H1 (cell line): ENCODE results near the gene RIPOR2. TPM values are rescaled to one million over a fixed set of nuclear protein-coding genes. Genes with fewer than 3 reads are reported as not detected.

Experiments
- CTCF ChIA-PET: fragments of 300-600 bp; sonication (Branson Sonifier 250); formaldehyde crosslinking; loops from one replicate; lab custom pipeline; 2021; ENCODE audit not compliant: partially characterized antibody; lab: Charles Lee
- POLR2A ChIA-PET: fragments of 300-600 bp; sonication (Branson Sonifier 250); formaldehyde crosslinking; loops from one replicate; lab custom pipeline; 2021; ENCODE audit warnings: inconsistent platforms; ENCODE audit not compliant: partially characterized antibody; lab: Charles Lee
- DNase-seq, 2 experiments: peaks; one replicate each; pipeline versions ENCODE4 v3.0.0 to v3.0.0-alpha.2; 2010 to 2022; ENCODE audit warnings: low spot score in 2 of 2, low read depth in 1 of 2, mixed read lengths in 1 of 2
- FAIRE-seq: peaks from 2 replicates; lab custom pipeline; 2011; peaks lifted over from hg19 to GRCh38; lab: Jason Lieb, UNC
- H2AFZ ChIP-seq: 2 replicates; pipeline ENCODE4 v1.8.1; 2012; ENCODE audit warnings: low read length, inconsistent platforms
- H2AK5ac ChIP-seq: 2 replicates; pipeline ENCODE4 v1.6.1; 2013; ENCODE audit warnings: low read depth, low read length
- H2BK120ac ChIP-seq: replicated peaks from 2 replicates; pipeline ENCODE3; 2013; ENCODE audit warnings: low read depth, low read length, inconsistent platforms
- H2BK12ac ChIP-seq: 2 replicates; pipeline ENCODE4 v1.6.1; 2013; ENCODE audit warnings: low read depth, low read length
- H2BK15ac ChIP-seq: 2 replicates; pipeline ENCODE4 v1.6.1; 2013; ENCODE audit warnings: low read length
- H2BK20ac ChIP-seq: 2 replicates; pipeline ENCODE4 v1.6.1; 2013; ENCODE audit warnings: low read length
- H2BK5ac ChIP-seq: 2 replicates; pipeline ENCODE4 v1.6.1; 2013; ENCODE audit warnings: low read depth, low read length
- H3K14ac ChIP-seq: 2 replicates; pipeline ENCODE4 v1.6.1; 2013; ENCODE audit warnings: inconsistent platforms; ENCODE audit not compliant: insufficient read length
- H3K18ac ChIP-seq: 2 replicates; pipeline ENCODE4 v1.6.1; 2013; ENCODE audit warnings: low read length; ENCODE audit errors: extremely low read depth
- H3K23ac ChIP-seq: 2 replicates; pipeline ENCODE4 v1.6.1; 2013; ENCODE audit warnings: inconsistent platforms; ENCODE audit not compliant: insufficient read length
- H3K23me2 ChIP-seq: 2 replicates; pipeline ENCODE4 v1.6.1; 2013; ENCODE audit warnings: low read depth, low read length
- H3K27ac ChIP-seq: 2 replicates; pipeline ENCODE4 v1.6.1; 2011; ENCODE audit warnings: low read depth, low read length, inconsistent platforms
- H3K27me3 ChIP-seq, 4 experiments: replicated peaks in 1 of 4; 1 replicate in 1 of 4; 2 replicates in 3 of 4; pipeline versions ENCODE4 v1.6.1 to v1.8.1; 2011 to 2013; ENCODE audit warnings: low read length in 3 of 4, mild to moderate bottlenecking in 3 of 4, inconsistent platforms in 2 of 4, mixed read lengths in 2 of 4, moderate library complexity in 1 of 4; ENCODE audit not compliant: control insufficient read depth in 3 of 4, insufficient read depth in 3 of 4; ENCODE audit errors: extremely low read depth in 1 of 4
- H3K36me3 ChIP-seq, 4 experiments: 2 replicates each; pipeline versions ENCODE4 v1.6.1 to v1.8.1; 2011 to 2013; ENCODE audit warnings: mild to moderate bottlenecking in 4 of 4, low read length in 3 of 4, moderate library complexity in 2 of 4, control low read depth in 1 of 4, inconsistent platforms in 1 of 4; ENCODE audit not compliant: insufficient read depth in 4 of 4, control insufficient read depth in 2 of 4
- H3K4ac ChIP-seq: replicated peaks from 2 replicates; pipeline ENCODE3; 2013; ENCODE audit warnings: low read length, low read depth, mixed read lengths, inconsistent platforms; ENCODE audit not compliant: insufficient read length
- H3K4me1 ChIP-seq, 4 experiments: replicated peaks in 1 of 4; 1 replicate in 1 of 4; 2 replicates in 3 of 4; pipeline versions ENCODE4 v1.6.1 to v1.8.1; 2011 to 2013; ENCODE audit warnings: low read length in 3 of 4, inconsistent platforms in 2 of 4, mixed read lengths in 1 of 4; ENCODE audit not compliant: insufficient read depth in 4 of 4, control insufficient read depth in 3 of 4
- H3K4me2 ChIP-seq, 2 experiments: 2 replicates each; pipeline versions ENCODE4 v1.6.1 to v1.8.1; 2011 to 2013; ENCODE audit warnings: low read depth in 2 of 2, low read length in 2 of 2, control low read depth in 1 of 2, inconsistent platforms in 1 of 2, mild to moderate bottlenecking in 1 of 2; ENCODE audit not compliant: insufficient read depth in 1 of 2
- H3K4me3 ChIP-seq, 4 experiments: fragments of 200-600, 300-600 bp in 1 of 4; sonication (generic), shearing (Covaris generic), sonication (Bioruptor Twin) in 1 of 4; 2 replicates each; pipeline versions ENCODE4 v1.5.1 to v1.8.1; 2011 to 2016; ENCODE audit warnings: low read length in 4 of 4, low read depth in 3 of 4, control low read depth in 2 of 4, inconsistent platforms in 2 of 4, mild to moderate bottlenecking in 2 of 4, mixed read lengths in 1 of 4, moderate library complexity in 1 of 4; ENCODE audit not compliant: insufficient read depth in 2 of 4; ENCODE audit errors: extremely low read depth in 1 of 4
- H3K56ac ChIP-seq: replicated peaks from 2 replicates; pipeline ENCODE3; 2013; ENCODE audit warnings: low read depth, mild to moderate bottlenecking, mixed read lengths, low read length, inconsistent platforms; ENCODE audit not compliant: insufficient read length
- H3K79me1 ChIP-seq: 2 replicates; pipeline ENCODE4 v1.6.1; 2013; ENCODE audit warnings: low read depth, low read length, control low read depth
- H3K79me2 ChIP-seq, 2 experiments: 2 replicates each; pipeline versions ENCODE4 v1.6.1 to v1.8.1; 2012 to 2013; ENCODE audit warnings: low read length in 2 of 2, mild to moderate bottlenecking in 2 of 2, inconsistent platforms in 1 of 2; ENCODE audit not compliant: insufficient read depth in 2 of 2, control insufficient read depth in 1 of 2
- H3K9ac ChIP-seq, 4 experiments: replicated peaks in 1 of 4; 1 replicate in 1 of 4; 2 replicates in 3 of 4; pipeline versions ENCODE4 v1.6.1 to v1.8.1; 2011 to 2013; ENCODE audit warnings: low read depth in 3 of 4, low read length in 3 of 4, control low read depth in 2 of 4, mild to moderate bottlenecking in 2 of 4, moderate library complexity in 2 of 4, inconsistent platforms in 1 of 4; ENCODE audit errors: extremely low read depth in 1 of 4
- H3K9me3 ChIP-seq, 2 experiments: 2 replicates each; pipeline versions ENCODE4 v1.6.1 to v1.8.1; 2012 to 2013; ENCODE audit warnings: mild to moderate bottlenecking in 2 of 2, moderate library complexity in 2 of 2, control low read depth in 1 of 2, inconsistent platforms in 1 of 2, low read depth in 1 of 2, low read length in 1 of 2, mixed read lengths in 1 of 2; ENCODE audit not compliant: insufficient read depth in 2 of 2
- H4K20me1 ChIP-seq, 2 experiments: replicated peaks in 1 of 2; 2 replicates each; pipeline versions ENCODE3 to v1.8.1; 2011 to 2013; ENCODE audit warnings: inconsistent platforms in 2 of 2, low read length in 2 of 2, mild to moderate bottlenecking in 1 of 2; ENCODE audit not compliant: insufficient read depth in 2 of 2, control insufficient read depth in 1 of 2
- H4K5ac ChIP-seq: 2 replicates; pipeline ENCODE4 v1.6.1; 2013; ENCODE audit warnings: low read length, low read depth, mixed read lengths, inconsistent platforms; ENCODE audit not compliant: insufficient read length
- H4K8ac ChIP-seq: 2 replicates; pipeline ENCODE4 v1.8.0; 2013; ENCODE audit warnings: mild to moderate bottlenecking, moderate library complexity, low read length, inconsistent platforms; ENCODE audit not compliant: insufficient read depth; ENCODE audit errors: extremely low read depth
- H4K91ac ChIP-seq: replicated peaks from 2 replicates; pipeline ENCODE3; 2013; ENCODE audit warnings: low read length, mixed read lengths, inconsistent platforms; ENCODE audit not compliant: insufficient read length
- HDAC2 ChIP-seq, 2 experiments: fragments of 300-600 bp in 1 of 2; sonication (generic) in 1 of 2; IDR thresholded peaks; 2 replicates each; pipeline ENCODE4 v1.6.1; 2011 to 2012; ENCODE audit warnings: low read depth in 2 of 2, low read length in 2 of 2, mild to moderate bottlenecking in 2 of 2, moderate library complexity in 2 of 2, borderline replicate concordance in 1 of 2, inconsistent platforms in 1 of 2
- RNF2 ChIP-seq: fragments of 200-900, 300-1000 bp; sonication (generic); IDR thresholded peaks from 2 replicates; pipeline ENCODE4 v1.7.1; 2016; ENCODE audit warnings: borderline replicate concordance, low read depth, mild to moderate bottlenecking, antibody characterized with exemption, low read length; ENCODE audit not compliant: poor library complexity, severe bottlenecking; ENCODE audit errors: missing control alignments
- SIRT6 ChIP-seq: IDR thresholded peaks from one replicate; pipeline ENCODE4 v1.7.1; 2012; ENCODE audit warnings: low read length, inconsistent platforms
- SP1 ChIP-seq: IDR thresholded peaks from 2 replicates; pipeline ENCODE4 v1.6.1; 2011; ENCODE audit warnings: low read depth, low read length
- WGBS, 2 experiments: shearing (Covaris generic) in 1 of 2; methylation state at CpG; one replicate each; pipeline versions ENCODE4 v1.1.6 to v1.1.7; 2013 to 2015; ENCODE audit warnings: low lambda C conversion rate in 2 of 2, mixed read lengths in 2 of 2, inconsistent platforms in 1 of 2, low coverage in 1 of 2, missing lambda C conversion rate in 1 of 2; ENCODE audit not compliant: insufficient replicate concordance in 2 of 2, insufficient coverage in 1 of 2, insufficient read length in 1 of 2; ENCODE audit errors: extremely low coverage in 1 of 2, missing lambda C conversion rate in 1 of 2; 5-methylcytosine and 5-hydroxymethylcytosine counted together
- polyA plus RNA-seq, 7 experiments: library from polyadenylated mRNA; depleted of rRNA in 3 of 7; stranded (reverse) in 5 of 7; unstranded in 2 of 7; fragments of >200 nt in 5 of 7; fragments of 200-250 nt in 2 of 7; gene quantifications; 1 replicate in 5 of 7; 2 replicates in 1 of 7; 4 replicates in 1 of 7; pipeline versions ENCODE4 v1.2.1 to v1.2.3, GENCODE V29; 2011 to 2013; ENCODE audit warnings: missing spikeins in 2 of 7, mixed read lengths in 2 of 7
- total RNA-seq: library from RNA; stranded (reverse); fragmentation: NEBNext Ultra II Directional; extraction: Animal tissue kit (Norgen Biotek cat#: 25700); gene quantifications from 2 replicates; pipeline ENCODE4 v1.2.1, GENCODE V29; 2021

Gene RIPOR2
- total and polyA plus RNA-seq, 2 of the 8 experiments (the other 6 are each of a cell fraction or from before 2014, with no cell fraction given): 16.7 to 45.6 TPM

- Histone ChIP-seq H3K23ac (no peak overlapping the region), H3K23me2 (no peaks in the 10 kb centered on the region), H4K5ac (no peak overlapping the region), H2BK12ac (no peak overlapping the region), H2BK20ac (no peak overlapping the region), H3K4me3 (no peak overlapping the region), H3K27me3 (no peaks in the 10 kb centered on the region), H2AK5ac (no peak overlapping the region), H3K14ac (no peak overlapping the region), H2BK120ac (no peak overlapping the region), H3K4ac (no peak overlapping the region), H3K79me2 (no peaks in the 10 kb centered on the region), H3K36me3 (peaks cover 2 to 35% (median 18%) of the 10 kb centered on the region in 4 experiments; a peak in 6 of 8 replicates), H4K8ac (no peak overlapping the region), H2BK15ac (no peak overlapping the region), H4K91ac (no peak overlapping the region), H4K20me1 (no peaks in the 10 kb centered on the region), H3K18ac (0 out of 2 replicates have a peak overlapping the region, but pooled peaks have one; percentile 11), H3K27ac (no peak overlapping the region), H3K56ac (no peak overlapping the region), H3K9me3 (no peaks in the 10 kb centered on the region), H3K4me2 (no peak overlapping the region), H2AFZ (no peak overlapping the region), H3K79me1 (no peaks in the 10 kb centered on the region), H3K4me1 (no peaks in the 10 kb centered on the region), H3K9ac (no peak overlapping the region; a peak in 1 of 7 replicates), H2BK5ac (no peak overlapping the region)
- POLR2A ChIA-PET: interaction anchor here (1.0 kb wide), 1 partner anchor 158 kb away, joined by 3 read pairs; no protein-coding TSS in a partner anchor
- TF ChIP-seq HDAC2 (IDR thresholded peaks at IDR 0.05; ENCODE audit: borderline replicate concordance in 1 of 2, low read depth in 2 of 2, low read length in 2 of 2) (no peak), SP1 (no peak), RNF2 (no peak), SIRT6 (no peak)
- CTCF ChIA-PET: interaction anchor here (1.1 to 1.8 kb wide), 7 partner anchors 15 to 158 kb away, joined by 3 to 6 read pairs (median 4); no protein-coding TSS in a partner anchor
- FAIRE-seq: no peak
- WGBS, 2 experiments: 88% methylated on average over 6 of the region's 6 CpGs; no CpG with 5 or more reads in 1 of the 2 experiments
- no peak for DNase-seq
These were observed 76.1 kb downstream of the RIPOR2 start for GRCh38 chr6:24859608-24860200.
